AG08396 (cell line): ENCODE measurements around the gene KIAA1671.

Source experiments
- DNase-seq: peaks from one replicate; pipeline ENCODE4 v3.0.0; 2012; ENCODE audit warnings: low spot score, mixed read lengths

Gene KIAA1671

DNA sequence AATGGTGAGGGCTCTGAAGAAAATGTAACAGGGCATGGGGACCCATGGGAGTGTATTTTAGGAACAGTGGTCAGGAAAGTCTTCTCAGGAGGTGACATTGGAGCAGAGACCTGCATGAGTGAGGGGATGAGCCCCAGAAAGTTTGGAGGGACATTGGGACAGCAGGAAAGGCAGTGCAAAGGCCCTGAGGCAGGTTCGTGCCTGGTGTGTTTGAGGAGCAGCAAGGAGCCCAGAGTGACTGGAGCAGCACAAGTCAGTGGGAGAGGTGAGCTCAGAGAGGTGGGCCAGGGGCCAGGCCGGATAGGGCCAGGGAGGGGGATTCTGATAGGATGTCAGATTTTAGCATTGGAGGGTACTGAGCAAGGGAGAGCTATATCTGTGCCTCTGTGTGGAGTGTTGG lies 167.1 kb downstream of the KIAA1671 start:
- DNase-seq = no peak

DNA sequence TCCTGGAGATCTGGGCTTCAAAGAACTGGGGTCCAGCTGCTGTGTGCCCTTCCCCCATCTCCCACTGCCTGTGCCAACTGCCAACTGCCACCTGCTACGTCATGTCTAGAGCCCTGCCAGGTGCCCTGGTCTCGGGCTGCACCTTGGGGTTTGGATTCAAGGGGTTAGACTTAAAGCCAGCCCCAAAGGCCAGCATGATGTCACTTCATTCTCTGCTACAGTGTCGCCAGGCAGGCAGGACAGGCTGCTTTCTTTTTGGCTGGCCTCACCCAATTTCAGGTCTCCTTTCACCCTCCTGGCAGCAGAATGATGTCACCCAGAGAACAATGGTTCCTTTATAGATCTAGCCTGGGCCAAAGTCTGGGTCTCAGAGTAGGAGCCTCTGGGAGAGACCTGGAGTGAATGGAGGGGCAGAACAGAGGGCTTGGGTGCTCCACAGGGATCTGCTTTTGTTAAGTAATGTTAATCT lies 167.6 kb downstream of the KIAA1671 start:
- DNase-seq = no peak

DNA sequence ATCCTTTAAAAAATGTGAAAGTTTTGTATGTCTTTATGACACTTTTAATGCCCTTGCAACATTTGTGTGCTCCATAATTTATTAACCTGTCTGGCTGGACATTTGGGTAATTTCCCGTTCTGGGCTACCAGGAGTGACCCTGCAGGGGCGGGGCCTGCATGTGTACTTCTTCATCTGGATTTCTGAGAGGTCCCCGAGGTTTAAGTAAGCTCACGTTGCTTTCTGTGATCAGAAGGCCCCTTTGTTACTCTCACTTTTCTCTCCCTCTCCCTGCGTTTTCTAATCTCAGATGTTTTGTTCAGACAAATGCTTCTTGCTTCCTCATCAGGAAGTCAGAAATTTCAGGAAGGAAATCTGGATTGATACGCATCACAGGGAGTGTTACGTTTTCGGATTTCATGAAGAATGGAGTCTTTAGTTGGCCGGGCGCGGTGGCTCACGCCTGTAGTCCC lies 168.3 kb downstream of the KIAA1671 start:
- DNase-seq = no peak

DNA sequence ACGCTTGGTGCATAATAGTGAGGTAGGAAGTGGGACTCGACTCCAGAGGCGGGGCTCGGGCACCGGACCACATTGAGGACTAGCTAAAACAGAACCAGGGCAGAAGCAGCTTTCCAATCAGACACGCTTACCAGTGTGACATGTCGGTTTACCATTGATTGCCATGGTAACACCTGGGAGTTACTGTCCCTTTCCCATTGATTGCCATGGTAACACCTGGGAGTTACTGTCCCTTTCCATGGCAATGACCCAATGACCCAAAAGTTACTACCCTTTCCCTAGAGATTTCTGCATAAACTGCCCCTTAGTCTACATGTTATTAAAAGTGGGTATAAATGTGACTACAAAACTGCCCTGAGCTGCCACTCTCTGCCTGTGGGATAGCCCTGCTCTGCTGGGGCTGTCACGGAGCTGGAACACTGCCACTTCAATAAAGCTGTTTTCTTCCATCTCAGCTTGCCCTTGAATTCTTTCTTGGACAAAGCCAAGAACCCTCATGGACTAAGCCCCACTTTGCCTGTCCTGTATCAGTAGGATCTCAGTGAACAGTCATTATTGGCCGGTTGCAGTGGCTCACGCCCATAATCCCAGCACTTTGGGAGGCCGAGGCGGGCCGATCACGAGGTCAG lies 169.7 kb downstream of the KIAA1671 start:
- DNase-seq = no peak

DNA sequence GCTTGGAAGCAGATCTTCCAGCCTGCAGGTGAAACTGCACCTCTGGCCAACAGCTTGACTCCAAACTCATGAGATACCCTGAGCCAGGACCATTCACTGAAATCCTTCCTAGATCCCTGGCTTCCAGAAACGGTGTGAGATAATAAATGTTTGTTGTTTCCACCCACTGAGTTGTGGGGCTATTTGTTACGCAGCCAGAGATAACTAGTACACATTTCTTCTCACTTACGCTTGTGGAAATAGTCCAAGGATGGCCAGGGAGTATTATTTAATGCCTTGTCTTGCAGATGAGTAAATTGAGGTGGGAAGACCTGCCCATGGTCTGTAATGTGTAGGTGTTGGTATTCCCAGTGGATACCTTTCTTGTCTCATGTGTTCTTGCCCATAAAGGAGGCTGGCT lies 171.2 kb downstream of the KIAA1671 start:
- no peak for DNase-seq

DNA sequence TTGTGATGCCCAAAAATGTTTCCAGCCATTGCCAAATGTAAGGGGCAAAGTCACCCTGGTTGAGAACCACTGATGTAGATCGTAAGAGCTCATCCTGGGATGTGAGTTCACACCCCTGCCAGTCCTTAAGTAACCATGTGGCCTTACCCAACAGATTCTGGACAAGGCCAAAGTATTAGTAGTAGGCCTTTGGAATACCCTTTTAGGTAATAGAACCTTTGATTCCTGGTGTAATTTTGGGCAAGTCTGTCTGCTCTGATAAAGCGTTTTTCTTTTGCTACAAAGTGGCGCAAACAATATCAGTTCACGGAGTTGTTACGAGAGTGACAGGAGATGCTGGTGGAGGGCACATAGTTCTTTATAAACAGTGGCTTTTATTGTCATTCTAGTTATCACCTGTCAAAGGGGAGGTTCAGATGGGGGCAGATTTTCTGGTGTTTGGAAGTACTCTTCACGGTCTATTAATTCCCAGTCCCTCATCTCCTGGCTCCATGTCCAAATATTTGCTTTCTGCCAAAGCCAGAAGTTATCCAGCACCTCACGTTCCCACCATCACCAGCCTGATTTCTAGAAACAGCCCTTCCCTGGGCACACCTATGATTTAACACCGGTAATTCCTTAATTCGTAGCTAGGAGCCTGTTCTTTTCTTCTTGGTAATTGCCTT lies 173.3 kb downstream of the KIAA1671 start:
- no peak for DNase-seq

DNA sequence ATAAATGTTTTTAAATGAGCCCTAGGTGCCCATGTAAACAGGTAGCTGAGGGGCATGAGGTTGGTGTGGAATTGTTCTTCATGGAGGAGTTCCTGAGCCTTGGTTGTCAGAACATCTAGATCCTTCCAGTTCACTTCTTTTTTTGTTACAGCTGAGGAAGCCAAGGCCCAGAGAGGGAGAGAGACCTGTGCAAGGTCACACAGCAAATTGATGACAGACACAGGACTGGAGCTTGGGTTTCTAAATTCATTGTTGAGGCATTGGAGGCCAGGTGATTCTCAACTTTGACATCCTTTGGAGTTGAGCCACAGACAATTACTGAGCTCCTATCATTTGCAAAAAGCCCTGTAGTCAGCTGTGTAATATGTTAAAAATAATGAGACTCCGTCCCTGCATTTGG lies 174.0 kb downstream of the KIAA1671 start:
- no peak for DNase-seq

DNA sequence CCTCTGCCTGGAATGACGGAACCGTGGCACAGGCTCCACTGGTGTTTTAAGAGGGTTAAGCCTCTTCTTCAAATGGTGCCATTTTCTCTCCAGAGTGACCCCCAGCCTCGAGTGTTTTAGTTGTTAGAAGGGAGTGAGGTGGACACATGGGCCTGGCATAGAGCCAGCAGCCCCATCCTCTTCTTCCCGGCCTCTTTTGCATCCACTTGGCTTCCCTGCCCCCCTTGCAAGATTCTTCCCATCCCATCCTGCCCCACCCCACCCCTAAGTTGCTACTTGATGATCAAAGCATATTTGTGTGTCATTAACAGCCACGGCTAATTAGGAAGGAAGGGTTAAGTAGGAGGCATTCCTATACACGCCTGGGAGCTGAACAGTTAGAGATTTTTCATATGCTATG lies 174.8 kb downstream of the KIAA1671 start:
- DNase-seq = no peak

DNA sequence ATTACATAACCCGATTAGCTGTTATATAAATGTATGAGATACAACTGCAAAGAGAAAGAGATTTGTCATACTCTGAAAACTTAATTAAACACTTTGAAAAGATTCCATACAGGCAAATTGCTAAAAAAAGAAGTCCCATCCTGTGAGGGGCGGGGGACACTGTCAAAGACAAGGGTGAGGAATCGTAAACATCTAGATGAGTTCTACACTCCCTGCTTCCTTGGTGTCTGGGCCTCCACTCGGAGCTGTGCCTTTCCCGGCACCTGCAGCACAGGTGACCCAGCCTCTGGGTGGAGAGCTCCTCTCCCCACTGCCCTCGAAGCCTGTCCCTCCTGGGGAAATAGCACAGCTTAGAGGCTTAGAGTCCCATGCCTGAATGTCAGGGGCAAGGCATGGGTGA lies 177.9 kb downstream of the KIAA1671 start:
- no peak for DNase-seq

DNA sequence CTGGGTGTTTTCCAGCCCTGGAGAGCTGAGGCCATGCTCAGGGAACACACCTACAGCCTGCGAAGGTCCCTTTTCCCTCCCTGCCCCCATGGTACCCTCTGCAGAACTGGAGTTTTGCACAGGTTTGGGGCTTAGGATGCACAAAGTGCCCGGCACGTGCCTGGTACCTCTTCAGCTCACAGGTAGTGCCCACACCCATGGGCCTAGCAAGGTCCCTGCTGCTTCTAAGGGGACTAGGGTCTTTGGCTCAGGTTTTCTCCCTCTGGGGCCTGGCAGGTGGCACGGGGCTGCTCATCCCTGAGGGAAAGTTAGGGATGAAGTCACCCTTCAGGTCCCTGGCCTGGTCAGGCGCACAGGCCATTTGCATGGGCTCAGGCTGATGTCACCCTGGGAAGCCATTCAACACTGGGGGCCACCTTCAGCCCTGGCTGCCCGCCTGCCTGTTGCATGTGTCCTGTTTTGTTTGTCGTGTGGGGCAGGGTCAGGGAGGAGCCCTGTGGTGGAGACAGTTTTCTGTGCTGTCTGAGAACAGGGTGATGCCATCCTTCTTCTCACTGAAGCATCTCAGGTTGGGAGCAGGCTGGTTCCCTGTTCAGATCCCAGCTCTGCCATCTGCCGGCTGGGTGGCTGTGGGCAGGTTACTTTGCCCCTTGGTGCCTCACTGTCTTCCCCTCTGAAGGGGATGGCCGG lies 178.8 kb downstream of the KIAA1671 start:
- DNase-seq = no peak

DNA sequence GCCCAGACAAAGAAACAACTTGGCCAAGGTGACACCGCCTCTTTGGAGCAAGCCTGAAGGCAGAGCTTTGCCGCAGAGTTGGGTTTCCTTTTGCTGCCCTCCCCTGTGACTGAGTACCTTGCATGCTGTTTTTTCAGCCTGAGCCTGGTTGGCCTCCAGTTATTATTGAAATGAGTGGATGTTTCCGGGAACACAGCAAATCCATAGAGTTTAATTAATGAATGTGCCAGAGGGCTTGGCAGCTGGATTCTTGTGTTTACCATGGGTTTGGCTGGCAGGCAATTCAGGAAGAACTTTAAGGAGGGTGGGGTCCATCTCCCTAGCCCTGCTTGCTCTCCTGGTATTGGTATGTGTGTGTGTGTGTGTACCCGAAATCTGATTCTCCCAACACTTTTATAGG lies 181.5 kb downstream of the KIAA1671 start:
- no peak for DNase-seq

DNA sequence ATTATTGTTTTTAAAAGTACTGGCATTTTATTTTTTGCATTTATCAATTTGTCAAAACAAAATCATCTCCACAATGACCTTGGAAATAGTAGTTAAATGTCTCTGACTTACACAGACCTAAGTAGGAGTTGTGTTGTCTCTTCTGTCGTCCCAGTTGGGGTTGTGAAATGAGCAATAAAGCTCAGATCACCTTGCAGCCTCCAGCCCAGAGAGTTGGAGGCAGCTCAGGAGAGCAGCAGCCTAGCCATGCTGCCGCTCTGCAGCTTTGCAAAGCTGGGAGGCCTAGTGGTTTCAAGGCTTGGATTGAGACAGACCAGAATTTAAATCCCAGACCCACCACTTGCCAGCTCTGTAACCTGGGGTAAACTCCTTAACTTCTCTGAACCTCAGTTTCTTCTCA lies 181.9 kb downstream of the KIAA1671 start:
- no peak for DNase-seq

DNA sequence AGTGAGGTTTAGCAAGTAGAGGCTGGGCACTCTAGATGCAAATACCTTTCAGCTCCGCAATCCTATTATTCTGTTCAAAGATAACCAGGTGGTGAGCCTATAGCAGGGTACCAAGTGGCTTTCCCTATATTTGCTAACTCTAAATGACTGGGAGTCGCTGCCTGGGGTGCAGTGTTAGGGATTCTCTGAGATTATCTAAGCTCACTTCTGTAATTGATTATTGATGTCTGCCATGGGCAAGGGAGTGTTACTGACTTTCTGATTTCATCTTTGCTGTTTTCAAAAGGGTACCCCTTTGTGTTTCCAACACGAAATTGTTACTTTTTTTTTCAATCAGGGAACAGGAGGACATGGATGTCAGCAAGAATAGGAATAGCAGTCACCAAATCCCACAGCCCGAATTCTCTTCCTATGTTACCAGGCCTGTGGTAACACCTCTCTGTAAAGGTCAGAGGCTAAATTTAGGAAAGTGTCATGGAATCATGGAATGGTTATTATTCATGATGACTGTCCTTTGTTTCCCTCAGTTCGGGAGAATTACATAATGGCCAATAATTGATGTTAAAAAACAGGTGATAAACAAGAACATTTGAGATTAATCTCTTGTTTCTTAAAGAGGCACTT lies 184.5 kb downstream of the KIAA1671 start:
- no peak for DNase-seq

DNA sequence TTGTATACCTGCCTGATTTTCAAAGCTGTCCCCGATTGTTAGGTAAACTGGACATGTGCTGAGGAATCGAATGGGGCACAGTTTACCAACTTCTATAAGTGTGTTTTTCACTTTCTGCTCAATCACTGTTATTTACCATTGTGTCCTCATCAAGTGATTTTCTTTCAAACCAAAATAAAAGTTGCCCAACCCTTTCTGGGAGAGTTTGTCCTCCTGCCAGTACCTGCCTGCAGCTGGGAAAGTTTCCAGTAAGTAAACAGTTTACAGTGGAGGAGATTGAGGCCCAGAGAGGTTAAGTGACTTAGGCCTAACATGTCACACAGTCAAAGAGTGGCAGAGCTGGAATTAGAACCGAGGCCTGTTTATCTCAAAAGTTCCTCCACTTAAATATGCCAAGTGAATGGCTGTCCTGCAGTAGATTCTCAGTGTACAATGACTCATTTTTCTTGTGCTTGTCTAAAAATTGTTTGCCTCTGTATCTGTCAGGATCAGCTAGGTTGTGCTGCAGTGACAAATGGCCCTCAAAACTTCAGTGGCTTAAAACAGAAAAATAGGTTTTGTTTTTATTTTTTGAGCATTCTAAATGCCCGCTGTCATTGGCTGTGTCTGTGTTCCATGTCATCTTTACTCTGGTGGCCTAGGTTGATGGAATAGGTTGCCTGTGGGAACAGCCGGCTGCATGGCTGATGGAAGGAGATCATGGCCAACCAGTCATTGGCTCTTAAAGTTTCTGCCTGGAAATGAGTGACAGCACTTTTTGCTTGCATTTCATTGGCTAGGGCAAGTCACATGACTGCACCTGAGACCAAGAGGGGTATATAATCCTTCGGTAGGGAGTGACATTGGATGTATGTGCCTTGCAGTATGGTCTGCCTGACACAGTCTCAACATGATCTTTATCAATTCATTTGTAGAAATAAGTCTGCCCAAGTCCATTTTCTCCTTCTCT lies 185.3 kb downstream of the KIAA1671 start:
- no peak for DNase-seq

DNA sequence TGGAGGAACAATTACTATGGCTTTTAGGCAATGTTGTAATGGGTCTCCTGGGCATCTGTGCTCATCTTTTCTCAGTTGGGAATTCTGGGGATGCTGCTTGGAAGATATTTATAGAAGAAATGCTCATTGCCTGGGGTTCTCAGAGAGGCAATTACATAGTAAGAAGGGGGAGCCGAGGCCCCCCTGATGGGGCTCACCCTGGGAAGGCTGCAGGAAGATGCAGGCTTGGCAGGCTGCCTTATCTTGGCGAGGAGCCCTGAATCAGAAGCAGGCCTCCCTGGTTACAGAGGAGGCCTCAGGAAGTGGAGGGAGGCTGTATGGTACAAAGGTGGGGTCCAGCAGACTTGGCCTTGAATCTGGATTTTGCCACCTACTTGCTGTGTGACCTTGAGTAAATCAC lies 186.5 kb downstream of the KIAA1671 start:
- no peak for DNase-seq

DNA sequence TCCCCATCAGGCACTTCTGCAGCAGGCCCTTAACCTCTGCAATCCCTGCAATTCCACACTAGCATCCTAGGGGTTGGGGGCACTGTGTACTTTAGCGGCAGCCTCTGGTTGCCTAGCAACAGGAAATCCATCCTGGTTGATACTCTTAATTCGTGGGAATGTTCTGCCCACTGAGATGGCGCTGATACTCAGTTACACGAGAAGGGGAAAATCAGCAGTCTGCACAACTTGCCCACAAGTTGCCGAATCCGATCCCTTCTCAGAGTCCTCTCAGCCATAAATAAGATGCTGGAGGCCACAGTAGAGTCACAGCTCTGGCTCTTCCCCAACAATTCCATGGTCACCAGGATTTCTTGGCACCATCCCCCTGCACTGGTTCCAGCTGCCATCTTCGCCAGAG lies 189.6 kb downstream of the KIAA1671 start:
- DNase-seq = no peak

DNA sequence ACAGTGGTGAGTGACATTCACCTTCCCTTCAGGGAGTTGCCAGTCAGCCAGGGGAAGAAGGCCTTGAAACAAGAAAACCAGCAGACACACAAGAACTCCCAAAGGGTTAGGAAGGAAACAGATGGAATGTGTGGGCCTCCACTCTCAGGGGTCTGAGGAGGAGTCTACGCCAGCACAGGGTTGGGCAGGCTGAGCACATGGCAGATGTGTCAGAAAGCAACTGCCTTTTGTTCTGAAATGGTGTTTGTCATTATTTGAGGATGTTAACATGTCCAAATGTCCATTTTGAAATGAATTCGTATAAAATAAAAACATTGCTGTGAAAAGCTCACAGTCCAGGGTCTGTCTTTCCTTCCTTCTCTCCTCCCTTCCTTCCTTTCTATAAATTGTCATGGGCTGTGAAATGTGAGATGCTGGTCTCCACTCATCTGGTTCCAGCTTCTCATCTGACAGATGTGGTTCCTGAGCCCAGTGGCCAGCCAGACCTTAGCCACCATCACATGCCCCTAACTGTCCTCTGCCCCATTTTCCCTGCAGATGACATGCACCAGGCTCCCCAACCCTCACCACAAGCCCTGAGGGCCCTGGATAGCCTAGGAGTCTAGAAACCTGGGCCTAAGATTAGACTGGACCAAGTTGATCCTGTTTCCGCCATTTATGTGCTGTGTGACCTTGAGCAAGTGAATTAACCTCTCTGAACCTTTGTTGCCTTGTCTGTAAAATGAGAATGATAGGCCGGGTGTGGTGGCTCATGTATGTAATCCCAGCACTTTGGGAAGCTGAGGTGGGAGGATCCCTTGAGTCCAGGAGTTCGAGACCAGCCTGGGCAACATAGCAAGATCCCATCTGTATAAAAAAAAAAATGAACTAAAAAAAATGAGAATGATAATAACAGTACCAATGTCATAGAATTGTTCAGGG lies 190.9 kb downstream of the KIAA1671 start:
- no peak for DNase-seq

DNA sequence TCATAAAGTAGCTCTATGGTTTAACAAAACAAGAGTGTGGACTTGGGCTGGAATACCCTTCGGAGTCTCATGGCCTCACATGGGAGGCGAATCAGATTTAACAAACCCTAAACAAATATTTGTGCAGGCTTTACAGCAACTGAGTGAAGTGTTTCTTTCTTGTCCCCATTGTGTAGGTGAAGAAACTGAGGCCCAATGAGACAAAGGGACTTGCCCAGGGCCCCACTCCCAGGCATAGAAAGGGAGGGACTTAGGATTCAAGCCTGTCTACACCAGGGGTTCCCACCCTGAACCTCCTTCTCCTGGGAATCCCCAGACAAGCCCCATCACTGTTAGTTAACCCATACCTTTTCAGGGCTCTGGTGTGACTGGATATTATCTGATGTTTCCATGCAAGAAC lies 192.0 kb downstream of the KIAA1671 start:
- DNase-seq = no peak

DNA sequence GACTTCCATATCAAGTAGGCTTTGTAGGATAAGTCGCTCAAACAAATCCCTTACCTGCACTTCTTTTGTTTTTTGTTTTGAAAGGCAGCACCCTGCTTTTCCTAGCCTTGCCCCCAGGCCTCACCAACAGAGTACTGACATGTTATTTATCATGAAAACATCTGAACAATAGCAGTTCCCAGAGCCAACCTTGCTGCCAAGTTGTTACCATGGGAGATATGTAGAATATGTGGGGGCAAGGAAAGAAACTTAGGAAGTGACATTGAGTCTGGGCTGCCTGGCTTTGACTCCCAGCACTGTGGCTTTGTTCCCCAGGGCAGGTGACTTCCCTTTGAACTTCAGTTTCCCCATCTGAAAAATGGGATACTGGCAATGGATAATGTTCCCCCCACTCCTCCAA lies 193.8 kb downstream of the KIAA1671 start:
- no peak for DNase-seq

DNA sequence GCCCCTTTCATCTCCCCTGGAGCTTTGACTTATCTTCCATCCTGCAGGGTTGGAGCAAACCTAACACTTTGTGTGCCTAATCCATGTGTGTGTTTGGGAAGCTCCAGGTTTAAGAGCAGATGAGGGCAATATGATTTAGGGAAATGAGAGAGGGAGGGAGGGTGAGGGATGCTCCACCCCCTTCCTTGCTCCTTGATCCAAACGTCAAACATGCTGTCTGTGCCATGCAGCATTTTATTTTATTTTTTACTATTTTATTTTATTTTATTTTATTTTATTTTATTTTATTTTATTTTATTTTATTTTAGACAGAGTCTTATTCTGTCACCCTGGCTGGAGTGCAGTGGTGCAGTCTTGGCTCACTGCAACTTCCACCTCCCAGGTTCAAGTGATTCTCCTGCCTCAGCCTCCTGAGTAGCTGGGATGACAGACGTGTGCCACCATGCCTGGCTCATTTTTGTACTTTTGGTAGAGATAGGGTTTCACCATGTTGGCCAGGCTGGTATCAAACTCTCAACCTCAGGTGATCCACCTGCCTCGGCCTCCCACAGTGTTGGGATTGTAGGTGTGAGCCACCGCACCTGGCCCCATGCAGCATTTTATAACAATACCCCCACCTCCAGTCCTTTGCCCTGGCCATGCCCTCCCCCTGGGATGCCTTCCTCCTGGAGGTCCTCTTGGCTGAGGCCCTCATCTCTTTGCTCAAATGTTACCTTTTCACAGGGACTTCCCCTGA lies 194.6 kb downstream of the KIAA1671 start:
- no peak for DNase-seq
